Neuronal stem cell (in vitro differentiated cells): ENCODE data around the gene ABLIM1.

Experiments
- DNase-seq: peaks from one replicate; pipeline ENCODE4 v3.0.0-alpha.2; 2013; ENCODE audit warnings: low spot score
- H2AFZ ChIP-seq: one replicate; pipeline ENCODE4 v1.6.1; 2013; ENCODE audit warnings: mild to moderate bottlenecking, low read length, inconsistent platforms
- H2AK5ac ChIP-seq: 2 replicates; pipeline ENCODE4 v1.6.1; 2013; ENCODE audit warnings: low read depth, mild to moderate bottlenecking, inconsistent platforms, low read length, moderate library complexity, mixed read lengths
- H2BK120ac ChIP-seq: 2 replicates; pipeline ENCODE4 v1.6.1; 2013; ENCODE audit warnings: low read depth, mild to moderate bottlenecking, inconsistent platforms, low read length, moderate library complexity, mixed read lengths
- H2BK12ac ChIP-seq: one replicate; pipeline ENCODE4 v1.6.1; 2013; ENCODE audit warnings: low read length, inconsistent platforms
- H2BK15ac ChIP-seq: 2 replicates; pipeline ENCODE4 v1.6.1; 2013; ENCODE audit warnings: mild to moderate bottlenecking, low read length, inconsistent platforms, mixed read lengths
- H2BK5ac ChIP-seq: one replicate; pipeline ENCODE4 v1.6.1; 2013; ENCODE audit warnings: inconsistent platforms, mild to moderate bottlenecking, low read length, moderate library complexity
- H3K14ac ChIP-seq: one replicate; pipeline ENCODE4 v1.6.1; 2013; ENCODE audit warnings: low read length, inconsistent platforms
- H3K18ac ChIP-seq: 2 replicates; pipeline ENCODE4 v1.6.1; 2013; ENCODE audit warnings: low read length, inconsistent platforms
- H3K23ac ChIP-seq: 2 replicates; pipeline ENCODE4 v1.6.1; 2013; ENCODE audit warnings: low read depth, mild to moderate bottlenecking, mixed read lengths, low read length, inconsistent platforms; ENCODE audit not compliant: poor library complexity
- H3K27ac ChIP-seq: replicated peaks from 3 replicates; pipeline ENCODE4 v1.5.1; 2013; ENCODE audit warnings: low read length, inconsistent platforms
- H3K27me3 ChIP-seq, 3 experiments: 2 replicates each; pipeline ENCODE4 v1.6.1; 2013; ENCODE audit warnings: low read length in 3 of 3, mild to moderate bottlenecking in 2 of 3, inconsistent platforms in 1 of 3, low read depth in 1 of 3, mixed read lengths in 1 of 3, moderate library complexity in 1 of 3; ENCODE audit not compliant: control insufficient read depth in 3 of 3, insufficient read depth in 3 of 3
- H3K36me3 ChIP-seq, 2 donors: replicated peaks in 1 of 2; 2 replicates each; pipeline ENCODE4 v1.6.1; 2013; ENCODE audit warnings: low read length in 2 of 2; ENCODE audit not compliant: control insufficient read depth in 2 of 2, insufficient read depth in 2 of 2
- H3K4ac ChIP-seq: 2 replicates; pipeline ENCODE4 v1.6.1; 2013; ENCODE audit warnings: inconsistent platforms, mild to moderate bottlenecking, low read length, moderate library complexity
- H3K4me1 ChIP-seq, 2 donors: 1 replicate in 1 of 2; 2 replicates in 1 of 2; pipeline ENCODE4 v1.6.1; 2013; ENCODE audit warnings: low read length in 2 of 2, low read depth in 1 of 2; ENCODE audit not compliant: control insufficient read depth in 2 of 2, insufficient read depth in 1 of 2
- H3K4me2 ChIP-seq: one replicate; pipeline ENCODE4 v1.6.1; 2013; ENCODE audit warnings: mild to moderate bottlenecking, low read length, inconsistent platforms; ENCODE audit not compliant: insufficient read depth, poor library complexity, severe bottlenecking
- H3K4me3 ChIP-seq, 2 donors: 2 replicates each; pipeline ENCODE4 v1.5.1; 2013; ENCODE audit warnings: low read length in 2 of 2, mild to moderate bottlenecking in 2 of 2, inconsistent platforms in 1 of 2, moderate library complexity in 1 of 2
- H3K79me1 ChIP-seq: one replicate; pipeline ENCODE4 v1.6.1; 2013; ENCODE audit warnings: low read depth, mild to moderate bottlenecking, inconsistent platforms, low read length, moderate library complexity
- H3K9ac ChIP-seq: one replicate; pipeline ENCODE4 v1.6.1; 2013; ENCODE audit warnings: mild to moderate bottlenecking, low read depth, low read length, inconsistent platforms; ENCODE audit not compliant: poor library complexity
- H3K9me3 ChIP-seq, 2 donors: replicated peaks in 1 of 2; 2 replicates each; pipeline versions ENCODE3 to v1.6.1; 2013; ENCODE audit warnings: low read length in 2 of 2, mild to moderate bottlenecking in 2 of 2, inconsistent platforms in 1 of 2, low read depth in 1 of 2, mixed read lengths in 1 of 2, moderate library complexity in 1 of 2; ENCODE audit not compliant: control insufficient read depth in 2 of 2, insufficient read depth in 1 of 2
- H4K8ac ChIP-seq: one replicate; pipeline ENCODE4 v1.6.1; 2013; ENCODE audit warnings: low read depth, mild to moderate bottlenecking, inconsistent platforms, low read length, moderate library complexity
- H4K91ac ChIP-seq: one replicate; pipeline ENCODE4 v1.6.1; 2013; ENCODE audit warnings: low read length, low read depth, mild to moderate bottlenecking, inconsistent platforms; ENCODE audit not compliant: poor library complexity
- WGBS, 2 donors: extraction: QIAGEN DNeasy Blood & Tissue Kit; methylation state at CpG; one replicate each; pipeline ENCODE4 v1.1.7; 2013; ENCODE audit warnings: missing lambda C conversion rate in 2 of 2, mixed read lengths in 1 of 2; ENCODE audit not compliant: insufficient read length in 2 of 2, insufficient replicate concordance in 1 of 2; ENCODE audit errors: extremely low coverage in 2 of 2; 5-methylcytosine and 5-hydroxymethylcytosine counted together

Gene ABLIM1

DNA sequence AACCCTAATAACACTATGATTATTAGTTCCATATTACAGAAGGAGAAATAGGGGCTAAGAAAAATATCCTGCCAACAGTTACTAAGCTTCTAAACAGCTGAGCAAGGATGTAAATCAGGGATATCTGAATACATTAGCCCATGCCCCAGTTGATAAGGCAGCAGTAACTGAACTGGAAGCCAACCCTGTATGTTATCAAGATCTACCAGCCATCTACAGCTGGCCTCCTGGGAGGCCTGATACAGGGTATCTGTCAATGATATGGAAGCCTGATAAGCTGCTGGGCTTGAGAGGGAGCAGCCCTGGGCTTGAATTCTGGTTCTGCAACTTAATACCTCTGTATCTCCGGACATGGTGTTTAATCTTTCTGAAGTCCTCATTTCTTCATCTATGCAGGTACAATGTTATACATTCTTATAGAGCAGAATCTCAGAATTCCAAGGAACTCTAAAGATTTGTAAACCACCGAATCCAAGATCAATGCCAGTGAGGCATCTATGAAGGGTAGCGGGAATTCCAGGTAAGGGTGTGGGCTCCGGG lies 215.9 kb downstream of the ABLIM1 start:
- Histone ChIP-seq H2BK12ac (no peak overlapping the region), H3K4ac (no peak overlapping the region), H2BK15ac (no peak overlapping the region), H3K9ac (no peak overlapping the region), H3K18ac (no peak overlapping the region), H3K79me1 (no peaks in the 10 kb centered on the region), H2BK5ac (no peak overlapping the region), H3K4me2 (no peak overlapping the region), H3K9me3 (peaks cover 0 to 1% of the 10 kb centered on the region in 2 donors), H3K36me3 (peaks cover 7 to 98% of the 10 kb centered on the region in 2 donors), H3K27ac (no peak overlapping the region), H2AFZ (no peak overlapping the region), H4K8ac (no peak overlapping the region), H3K27me3 (no peaks in the 10 kb centered on the region), H3K23ac (no peak overlapping the region), H3K4me3 (no peak overlapping the region), H3K4me1 (no peaks in the 10 kb centered on the region), H2AK5ac (no peak overlapping the region), H2BK120ac (no peak overlapping the region), H4K91ac (no peak overlapping the region), H3K14ac (no peak overlapping the region)
- whole genome bisulfite sequencing, 2 donors = no CpG with 5 or more reads among the region's 4 CpGs
- DNase-seq = no peak

DNA sequence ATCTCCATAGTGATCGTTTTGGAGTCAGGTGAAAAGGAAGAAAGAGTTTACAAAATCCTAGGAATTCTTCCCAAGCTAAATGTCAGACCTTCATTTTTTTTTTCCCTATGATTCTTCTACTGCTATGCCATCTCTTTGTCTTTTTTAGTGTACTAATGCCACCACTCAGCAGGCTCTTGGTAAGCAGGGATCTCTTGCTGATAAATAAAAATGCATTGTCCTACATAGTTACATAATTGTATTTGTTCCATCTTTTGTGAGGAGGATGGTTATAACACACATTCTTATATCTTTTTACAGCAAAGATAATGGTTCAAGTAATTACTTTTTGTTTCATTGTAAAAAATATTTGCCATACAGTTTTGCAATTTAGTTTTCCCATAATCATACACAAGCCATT lies 217.0 kb downstream of the ABLIM1 start:
- Histone ChIP-seq H4K91ac (no peak overlapping the region), H2BK120ac (no peak overlapping the region), H3K27me3 (no peaks in the 10 kb centered on the region), H2BK15ac (no peak overlapping the region), H3K23ac (no peak overlapping the region), H3K9me3 (peaks cover 0 to 1% of the 10 kb centered on the region in 2 donors), H3K14ac (no peak overlapping the region), H4K8ac (no peak overlapping the region), H2BK12ac (no peak overlapping the region), H2BK5ac (no peak overlapping the region), H3K4me2 (no peak overlapping the region), H3K9ac (no peak overlapping the region), H3K4me3 (no peak overlapping the region), H2AK5ac (no peak overlapping the region), H3K4me1 (no peaks in the 10 kb centered on the region), H3K4ac (no peak overlapping the region), H3K36me3 (peaks cover 7 to 98% of the 10 kb centered on the region in 2 donors), H3K27ac (no peak overlapping the region), H2AFZ (no peak overlapping the region), H3K79me1 (no peaks in the 10 kb centered on the region), H3K18ac (no peak overlapping the region)
- WGBS, 2 donors = no CpG with 5 or more reads among the region's 1 CpG
- DNase-seq = no peak

DNA sequence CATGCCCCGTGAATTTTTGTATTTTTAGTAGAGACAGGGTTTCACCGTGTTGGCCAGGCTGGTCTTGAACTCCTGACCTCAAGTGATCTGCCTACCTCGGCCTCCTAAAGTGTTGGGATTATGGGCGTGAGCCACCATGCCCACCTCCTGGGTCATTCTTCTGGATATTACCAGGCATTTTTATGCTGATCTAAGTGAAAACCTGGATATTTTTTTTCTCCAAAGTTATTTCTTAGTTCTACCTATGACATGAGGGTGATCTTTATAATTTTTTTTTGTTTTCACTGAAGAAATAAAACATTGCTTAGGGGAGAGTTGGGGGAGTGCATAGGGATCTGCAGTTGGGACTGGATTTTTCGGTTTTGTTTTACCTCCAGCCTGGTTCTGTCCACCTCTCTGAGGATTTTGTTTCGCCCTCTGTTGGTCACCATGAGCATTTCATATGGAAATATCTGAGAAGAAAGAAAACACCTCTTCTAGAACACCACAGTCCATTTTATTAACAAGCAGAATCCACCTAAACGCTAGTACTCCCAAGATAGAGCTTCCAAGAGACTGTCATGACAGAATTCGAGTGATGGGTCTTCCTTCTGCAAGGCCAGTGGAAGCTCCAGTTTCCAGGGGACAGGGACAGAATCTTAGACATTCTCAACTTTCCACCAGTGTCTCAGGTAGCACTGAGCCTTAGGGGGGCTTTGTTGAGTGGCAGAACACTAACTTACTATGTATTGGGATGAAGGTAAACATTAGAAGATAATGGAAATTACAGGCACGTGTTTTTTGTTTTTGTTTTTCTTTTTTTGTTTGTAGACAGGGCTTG lies 220.4 kb downstream of the ABLIM1 start:
- no peak for DNase-seq
- Histone ChIP-seq H4K8ac (no peak overlapping the region), H2BK120ac (no peak overlapping the region), H2BK5ac (no peak overlapping the region), H3K9me3 (peaks cover 0 to 1% of the 10 kb centered on the region in 2 donors), H3K27me3 (no peaks in the 10 kb centered on the region), H2BK15ac (no peak overlapping the region), H2AK5ac (no peak overlapping the region), H3K14ac (no peak overlapping the region), H3K36me3 (peaks cover 5 to 100% of the 10 kb centered on the region in 2 donors), H3K79me1 (no peaks in the 10 kb centered on the region), H2AFZ (no peak overlapping the region), H3K4me1 (no peaks in the 10 kb centered on the region), H3K4ac (no peak overlapping the region), H3K27ac (no peak overlapping the region), H3K9ac (no peak overlapping the region), H3K18ac (no peak overlapping the region), H3K4me3 (no peak overlapping the region), H3K4me2 (no peak overlapping the region), H2BK12ac (no peak overlapping the region), H3K23ac (no peak overlapping the region), H4K91ac (no peak overlapping the region)
- no CpG with 5 or more reads among the region's 9 CpGs for WGBS, 2 donors

DNA sequence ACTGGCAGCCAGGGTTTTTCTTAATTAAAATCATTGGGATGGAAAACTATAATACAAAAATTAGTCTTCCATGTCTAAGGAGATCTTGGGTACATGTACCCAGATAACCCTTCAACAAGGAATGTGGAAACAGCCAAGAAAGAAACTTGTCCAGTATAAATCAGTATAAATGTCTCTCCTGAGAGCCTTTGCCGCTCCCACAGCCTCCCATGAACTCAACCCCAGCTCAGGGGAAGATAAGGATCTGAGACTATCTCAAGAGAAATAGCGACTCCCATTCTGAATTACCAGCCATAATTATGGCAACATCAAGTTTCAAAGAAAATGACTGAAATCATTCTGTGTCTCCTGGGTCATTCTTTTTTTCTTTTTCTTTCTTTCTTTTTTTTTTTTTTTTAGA lies 221.1 kb downstream of the ABLIM1 start:
- Histone ChIP-seq H3K9me3 (peaks cover 0 to 1% of the 10 kb centered on the region in 2 donors), H3K36me3 (peaks cover 5 to 99% of the 10 kb centered on the region in 2 donors)

More for the DNA sequence above, 221.1 kb downstream of the ABLIM1 start:
- H3K27ac ChIP-seq = no peak overlapping the region
- no peak overlapping the region for H2AFZ ChIP-seq
- no peak overlapping the region for H2AK5ac ChIP-seq
- no peak overlapping the region for H3K4ac ChIP-seq
- DNase-seq = no peak
- no peak overlapping the region for H4K8ac ChIP-seq
- H2BK15ac ChIP-seq = no peak overlapping the region
- no peak overlapping the region for H3K4me2 ChIP-seq
- no peaks in the 10 kb centered on the region for H3K27me3 ChIP-seq
- H2BK120ac ChIP-seq = no peak overlapping the region
- no peak overlapping the region for H2BK5ac ChIP-seq
- no peak overlapping the region for H4K91ac ChIP-seq
- H3K14ac ChIP-seq = no peak overlapping the region
- H2BK12ac ChIP-seq = no peak overlapping the region
- H3K79me1 ChIP-seq = no peaks in the 10 kb centered on the region
- whole genome bisulfite sequencing, 2 donors = no CpG with 5 or more reads among the region's 2 CpGs
- no peak overlapping the region for H3K9ac ChIP-seq
- no peaks in the 10 kb centered on the region for H3K4me1 ChIP-seq
- no peak overlapping the region for H3K4me3 ChIP-seq
- H3K23ac ChIP-seq = no peak overlapping the region
- H3K18ac ChIP-seq = no peak overlapping the region
